Bone marrow (tissue), 2 donors: Measurements from ENCODE around the gene ENDOU.
A peak's percentile ranks its signal among the peaks of the same experiment; 100 is the strongest.

Experiments used
- DNase-seq, 2 donors: peaks; one replicate each; lab custom pipeline; 2025; lab: John Stamatoyannopoulos, UW

Gene ENDOU

DNA sequence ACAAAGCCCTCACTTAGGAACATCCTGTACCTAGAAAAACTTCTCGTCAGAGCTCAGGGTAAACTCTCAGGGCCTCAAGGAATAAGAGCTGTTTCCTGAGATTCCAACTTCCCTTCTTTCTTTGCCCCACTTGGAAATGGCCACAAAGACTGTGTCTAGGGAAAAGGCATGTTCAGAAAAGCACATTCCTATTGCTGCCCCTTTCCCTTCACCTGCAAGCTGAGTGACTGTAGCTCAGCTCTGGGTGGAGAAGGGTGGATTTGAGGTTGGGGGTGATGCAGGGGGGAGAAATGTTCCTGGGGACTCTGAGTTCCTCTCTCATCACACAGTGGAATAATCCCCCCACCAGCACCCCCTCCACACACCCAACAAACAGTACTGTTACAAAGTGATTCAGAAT is 6.8 kb downstream of the ENDOU start:
- no peak for DNase-seq

DNA sequence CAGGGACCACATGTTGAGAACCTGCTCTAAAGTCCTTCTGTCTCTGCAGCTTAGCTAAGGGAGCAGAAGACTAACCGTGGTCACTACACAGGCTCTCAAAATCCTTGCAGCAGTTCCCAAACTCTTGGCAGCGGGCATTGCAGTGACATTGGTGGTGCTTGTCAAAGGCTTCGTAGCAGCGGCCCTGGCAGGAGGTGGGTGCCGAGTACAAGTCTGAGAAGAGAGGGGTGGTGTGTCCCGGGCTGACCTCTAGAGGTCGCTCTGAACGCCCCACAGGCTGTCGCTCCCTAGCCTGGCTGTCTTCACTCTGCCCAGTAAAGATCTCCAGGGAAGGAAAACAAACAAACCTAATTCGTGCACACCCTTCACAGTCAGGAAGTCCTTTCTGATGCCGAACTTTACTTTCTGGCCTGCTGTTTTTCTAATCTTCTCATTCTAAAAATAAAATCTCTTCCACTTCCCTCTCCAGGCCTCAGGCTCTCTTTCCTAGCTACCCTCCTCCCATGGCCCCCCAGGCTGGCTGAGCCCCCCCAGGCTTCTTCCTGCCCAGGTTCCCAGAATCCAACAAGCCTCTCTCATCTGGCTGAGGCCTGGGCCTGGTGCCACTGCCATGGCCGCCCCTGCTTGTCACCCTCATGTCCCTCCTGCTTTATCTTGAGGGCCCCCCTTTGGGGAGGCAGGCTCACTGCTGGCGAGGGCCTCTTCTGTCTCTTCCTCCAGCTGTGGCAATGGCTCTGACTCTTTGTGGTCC is 7.7 kb downstream of the ENDOU start:
- DNase-seq, result peak in 1 of 2 donors; percentile 94

DNA sequence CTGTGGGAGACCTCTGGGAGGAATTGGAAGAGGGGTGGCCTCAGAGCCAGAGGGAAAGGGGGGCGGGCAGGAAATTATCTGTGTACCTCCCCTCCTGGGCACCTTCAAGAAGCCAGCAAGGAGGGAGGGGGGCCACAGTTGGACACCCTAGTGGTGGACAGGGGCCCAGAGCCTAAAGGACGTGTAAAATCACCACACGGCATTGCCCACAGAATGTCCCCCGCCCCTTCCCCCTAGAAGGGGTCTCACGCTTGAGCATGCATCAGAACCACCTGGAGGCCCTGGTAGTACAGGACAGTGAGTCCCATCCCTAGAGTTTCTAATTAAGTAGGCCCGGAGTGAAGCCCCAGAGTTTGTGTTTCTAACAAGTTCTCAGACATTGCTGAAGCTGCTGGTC is 8.2 kb downstream of the ENDOU start:
- DNase-seq, result no peak

DNA sequence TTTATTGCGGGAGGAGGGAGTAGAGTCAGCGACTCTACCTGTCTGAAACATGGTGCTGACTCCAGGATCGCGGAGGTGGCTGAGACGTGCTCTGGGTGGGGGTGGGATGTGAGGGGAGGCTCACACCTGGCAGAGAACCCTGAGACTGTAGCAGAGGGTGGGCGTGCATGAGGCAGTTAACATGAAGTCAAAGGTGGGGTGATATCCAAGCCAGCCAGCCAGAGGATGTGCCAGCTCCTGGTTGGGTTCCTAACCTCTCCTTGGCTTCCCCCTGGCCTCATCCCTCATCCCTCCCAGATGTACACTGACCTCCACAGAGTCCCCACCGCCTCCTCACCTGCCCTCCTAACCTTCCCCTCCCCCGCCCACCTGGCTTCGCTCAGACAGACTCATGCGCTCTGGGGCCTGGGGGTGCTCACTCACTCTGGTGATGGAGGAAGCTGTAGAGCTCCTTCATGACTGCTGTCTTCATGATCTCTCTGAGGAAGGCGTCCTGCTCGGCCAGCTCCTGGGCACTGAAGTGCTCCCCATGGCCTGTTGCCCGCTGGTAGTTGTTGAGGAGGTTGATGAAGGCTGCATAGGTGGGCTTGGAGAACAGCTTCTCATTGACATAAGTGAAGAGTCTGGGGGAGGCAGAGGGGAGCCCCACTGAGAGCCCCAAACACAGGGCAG is 9.3 kb downstream of the ENDOU start:
- DNase-seq, result no peak

DNA sequence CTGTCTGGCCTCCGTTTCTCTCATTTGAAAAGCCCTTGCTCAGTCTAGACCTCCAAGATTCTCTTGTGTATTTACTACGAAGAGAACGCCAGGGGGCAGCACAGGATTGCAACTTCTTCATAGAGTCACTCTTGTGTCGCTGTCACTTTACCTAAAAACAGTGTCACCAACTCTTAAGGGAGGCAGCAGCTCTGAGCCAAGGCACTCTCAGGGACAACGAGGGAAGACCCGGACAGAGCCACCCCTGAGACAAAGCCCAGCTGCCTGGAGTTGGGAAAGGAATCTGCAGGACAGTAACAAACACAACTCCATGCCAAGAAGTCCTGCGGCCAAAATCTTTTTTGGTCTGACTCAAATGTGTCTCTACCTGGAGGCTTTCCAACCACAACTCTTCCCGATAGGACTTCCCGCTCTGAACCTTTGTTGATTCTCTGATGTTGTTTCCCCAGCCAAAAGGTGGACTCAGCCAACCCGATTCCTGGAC is 9.9 kb downstream of the ENDOU start:
- peak; percentile 30 to 80 for DNase-seq

DNA sequence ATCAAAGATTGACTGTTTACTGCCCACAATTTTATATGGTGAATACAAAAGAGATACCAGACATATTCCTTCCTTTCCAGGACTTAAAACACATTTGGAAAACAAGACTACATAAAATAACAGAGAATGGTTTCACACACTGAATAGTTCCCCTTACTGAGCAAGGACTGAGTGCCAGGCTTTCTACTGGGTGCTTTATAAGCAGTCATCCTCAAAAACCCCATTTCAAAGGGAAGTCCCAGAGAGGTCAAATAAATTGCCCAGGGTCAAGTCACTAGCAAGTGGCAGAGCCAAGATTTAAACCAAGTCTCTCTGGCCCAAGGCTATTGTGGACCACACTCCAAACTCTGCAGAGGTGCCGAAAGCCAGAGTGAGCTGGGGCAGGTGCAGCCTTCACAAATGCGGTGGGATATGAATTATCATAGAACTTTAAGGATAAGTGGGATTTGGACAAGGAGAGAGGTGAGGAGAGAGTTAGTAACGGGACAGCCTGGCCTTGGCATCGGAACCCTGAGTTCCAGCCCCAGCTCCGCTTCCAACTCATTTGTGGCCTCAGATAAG is 10.4 kb downstream of the ENDOU start:
- no peak for DNase-seq

DNA sequence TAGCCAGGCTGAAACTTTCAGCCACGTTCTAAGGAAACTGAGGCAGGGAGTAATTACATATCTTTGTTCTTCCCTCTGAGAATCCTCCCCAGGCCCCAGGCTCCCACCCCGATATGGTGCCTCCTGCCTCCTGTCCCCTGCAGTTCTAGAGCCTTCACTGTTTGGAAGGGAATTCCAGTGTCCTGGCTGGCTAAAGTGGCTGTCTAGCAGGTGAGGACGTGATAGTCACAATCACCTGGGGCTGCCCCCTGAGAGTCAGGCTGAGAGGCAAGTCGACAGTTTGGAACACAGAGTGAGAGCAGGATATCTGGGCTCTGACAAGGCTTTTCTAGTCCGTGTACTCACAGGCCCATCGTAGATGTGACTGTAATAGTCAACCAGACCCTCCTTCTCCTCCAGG is 13.1 kb downstream of the ENDOU start:
- no peak for DNase-seq

DNA sequence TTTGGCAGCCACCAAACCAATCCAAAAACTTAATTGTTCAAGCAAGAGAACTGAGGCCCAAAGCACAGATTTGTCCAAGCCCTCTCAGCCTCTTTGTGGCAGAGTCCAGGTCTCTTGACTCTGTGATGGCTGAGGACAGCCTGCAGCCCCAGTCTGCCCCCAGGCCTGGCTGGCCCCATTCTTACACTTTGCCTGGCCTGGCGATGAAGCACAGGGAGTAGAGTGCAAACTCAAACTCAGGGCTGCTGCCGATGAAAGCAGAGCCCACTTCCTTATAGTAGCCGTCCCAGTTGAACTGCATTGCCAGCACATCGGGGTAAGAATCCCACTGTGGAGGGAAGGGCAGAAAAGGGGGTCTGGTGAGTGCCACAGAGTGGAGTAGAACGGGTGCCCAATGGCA is 13.8 kb downstream of the ENDOU start:
- no peak for DNase-seq

DNA sequence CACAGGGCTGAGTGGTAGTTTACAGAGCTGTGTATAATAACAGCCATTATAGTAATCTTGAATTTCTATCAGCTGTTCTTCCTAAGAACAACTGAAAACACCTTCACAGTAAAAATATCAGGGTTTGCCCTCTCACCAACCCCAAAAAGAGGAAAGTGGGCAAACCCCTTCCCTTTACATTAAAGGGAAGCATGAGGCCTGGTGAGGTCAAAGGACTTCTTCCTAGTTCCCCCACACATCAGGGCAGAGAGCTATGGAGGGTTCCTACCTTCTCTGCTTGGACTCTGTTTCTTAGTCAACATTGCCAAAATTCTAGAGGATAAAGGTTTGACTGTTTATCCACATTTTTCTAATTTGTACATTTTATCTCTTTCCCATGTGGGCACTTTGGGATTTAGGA is 15.0 kb downstream of the ENDOU start:
- DNase-seq, result no peak

DNA sequence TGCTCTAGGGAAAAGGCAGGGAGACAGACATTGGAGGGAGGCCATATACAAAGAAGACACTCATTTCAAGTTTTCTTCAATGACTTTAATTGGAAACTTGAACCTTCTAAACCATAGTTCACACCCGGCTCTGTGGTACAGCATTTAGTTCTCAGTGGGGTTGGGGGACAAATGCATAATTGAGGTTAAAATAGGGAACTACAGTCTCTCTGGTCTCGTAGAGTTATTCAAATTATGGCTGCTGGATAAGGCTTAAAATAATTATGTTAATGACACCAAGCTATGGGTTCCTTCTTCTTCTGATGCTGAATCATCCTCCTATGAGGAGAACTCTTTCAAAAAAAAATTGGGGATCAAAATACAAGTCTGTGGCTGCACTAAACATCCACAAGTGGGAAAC is 15.6 kb downstream of the ENDOU start:
- peak in 1 of 2 donors; percentile 83 for DNase-seq

DNA sequence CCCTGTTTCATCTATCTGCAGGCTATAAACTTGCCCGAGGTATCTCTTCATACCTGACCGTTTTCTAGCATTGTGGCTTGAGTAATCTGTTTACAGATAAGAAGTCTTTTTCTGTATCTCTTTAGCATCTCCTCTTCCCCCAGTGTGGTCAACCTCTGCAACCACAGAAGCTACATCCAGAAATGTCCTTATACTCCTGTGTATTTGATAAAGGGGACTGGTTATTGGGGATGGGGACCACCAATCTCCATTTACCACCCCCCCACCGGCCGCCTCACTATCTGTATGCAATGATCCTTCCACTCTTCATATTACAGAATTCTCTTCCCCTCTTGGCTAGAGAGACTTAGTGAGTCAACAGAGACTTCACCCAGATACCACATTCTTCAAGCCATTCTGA is 16.1 kb downstream of the ENDOU start:
- no peak for DNase-seq

DNA sequence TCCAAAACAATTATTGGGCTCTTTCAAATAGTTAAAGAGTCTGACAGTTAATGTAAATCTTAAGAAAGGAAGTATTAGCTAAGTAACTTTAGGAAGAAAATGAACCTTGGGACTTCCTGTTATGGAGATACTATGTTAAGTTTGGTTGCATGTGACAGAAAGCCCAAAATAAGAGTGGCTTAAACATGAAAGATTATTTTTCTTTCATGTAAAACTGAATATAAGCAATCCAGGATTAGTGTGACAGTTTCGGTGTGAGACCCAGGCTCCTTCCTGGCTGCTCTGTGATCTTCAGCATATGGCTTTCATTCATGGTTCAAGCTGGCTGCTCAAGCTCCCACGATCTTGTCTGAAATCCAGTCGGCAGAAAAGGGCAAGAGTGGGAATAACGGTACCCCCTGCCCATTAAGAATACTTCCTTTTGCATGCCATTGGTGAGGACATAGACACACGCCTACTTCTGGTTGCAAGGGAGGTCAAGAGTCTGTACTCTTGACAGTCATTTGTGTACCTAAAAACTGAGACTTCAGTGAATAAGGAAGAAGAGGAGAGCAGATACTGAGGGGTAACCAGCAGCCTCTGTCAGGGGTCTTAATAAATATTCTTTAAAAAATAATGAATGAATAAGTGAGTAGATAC is 17.3 kb downstream of the ENDOU start:
- no peak for DNase-seq

DNA sequence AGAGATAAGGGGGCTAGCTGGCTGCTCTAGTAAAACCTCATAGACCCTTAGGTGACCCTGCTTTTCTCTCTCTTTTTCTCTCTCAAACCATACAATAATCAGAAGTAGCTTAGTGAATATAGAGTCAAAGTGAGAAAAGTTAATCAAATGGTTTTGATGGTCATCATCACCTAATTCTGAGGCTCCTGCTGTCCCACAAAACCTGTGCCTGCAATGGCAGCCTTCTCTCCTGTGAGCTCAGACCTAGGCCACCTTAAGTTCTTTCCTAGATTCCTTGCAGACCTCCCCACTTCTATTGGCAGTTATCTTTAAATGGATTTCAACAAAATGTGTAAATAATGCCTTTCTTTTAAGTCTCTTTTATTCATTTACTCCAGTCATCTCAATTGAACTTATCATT is 17.9 kb downstream of the ENDOU start:
- DNase-seq, result no peak

DNA sequence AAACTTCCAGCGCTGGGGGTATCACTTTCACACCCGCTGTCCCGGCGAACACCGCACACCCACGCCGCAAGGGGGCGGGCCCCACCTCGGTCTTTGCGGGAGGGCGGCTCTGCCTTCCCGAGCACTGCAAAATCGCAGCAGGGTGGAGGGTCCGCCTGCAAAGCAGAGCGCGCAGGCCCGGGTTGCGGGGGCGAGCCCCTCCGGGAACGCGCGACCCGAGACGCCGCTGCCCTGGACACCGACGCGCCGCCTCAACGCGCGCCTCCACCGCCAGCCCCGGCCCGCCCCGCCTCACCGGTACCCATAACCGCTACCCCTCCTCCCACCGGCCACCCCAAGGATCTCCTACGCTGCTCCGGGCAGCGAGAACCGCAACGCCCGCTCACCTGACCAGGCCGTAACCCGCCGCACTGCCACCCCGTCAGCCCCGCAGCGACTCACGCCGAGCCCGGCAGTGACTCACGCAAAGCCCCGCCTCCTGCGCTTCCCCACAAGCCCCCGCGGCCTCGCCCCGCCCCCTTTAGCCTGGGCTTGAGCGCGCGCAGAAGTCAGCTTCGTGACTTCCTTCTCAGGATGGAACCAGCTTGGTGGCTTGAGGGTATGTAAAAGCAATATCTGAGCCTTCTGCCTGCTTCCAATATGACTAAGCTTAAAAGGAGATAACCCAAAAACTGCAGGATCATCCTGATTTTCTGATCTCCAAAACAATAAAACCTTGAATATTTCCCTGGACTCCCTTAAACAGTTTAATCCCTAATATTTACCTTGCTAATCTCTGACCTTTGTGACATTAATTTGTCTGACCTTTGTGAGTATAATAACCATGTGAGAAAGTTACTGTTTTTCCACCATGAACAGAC is 19.5 kb downstream of the ENDOU start, which contains the start of gene RPAP3:
Gene RPAP3 (minus strand): TSS at position 465 of the 860 bp plus-strand sequence. CDS start 3,190 bp downstream, outside the sequence.
- peak; percentile 85 to 91 for DNase-seq

DNA sequence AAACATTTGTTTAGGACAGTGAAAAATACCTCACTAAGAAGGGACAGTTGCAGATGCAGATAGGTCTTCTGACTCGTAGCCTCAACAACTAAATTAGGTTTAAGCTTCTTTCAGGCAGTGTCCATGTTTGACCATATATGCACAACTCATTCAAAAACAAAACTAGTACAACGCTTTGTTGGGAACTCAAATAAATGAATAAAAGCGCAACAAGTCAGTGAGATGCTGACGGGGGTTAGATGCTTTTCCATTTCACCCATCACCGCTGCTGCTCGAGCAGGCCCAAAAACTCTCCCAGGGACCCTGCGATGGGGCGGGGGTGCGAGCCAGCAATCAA is 20.1 kb downstream of the ENDOU start:
- DNase-seq, result no peak

DNA sequence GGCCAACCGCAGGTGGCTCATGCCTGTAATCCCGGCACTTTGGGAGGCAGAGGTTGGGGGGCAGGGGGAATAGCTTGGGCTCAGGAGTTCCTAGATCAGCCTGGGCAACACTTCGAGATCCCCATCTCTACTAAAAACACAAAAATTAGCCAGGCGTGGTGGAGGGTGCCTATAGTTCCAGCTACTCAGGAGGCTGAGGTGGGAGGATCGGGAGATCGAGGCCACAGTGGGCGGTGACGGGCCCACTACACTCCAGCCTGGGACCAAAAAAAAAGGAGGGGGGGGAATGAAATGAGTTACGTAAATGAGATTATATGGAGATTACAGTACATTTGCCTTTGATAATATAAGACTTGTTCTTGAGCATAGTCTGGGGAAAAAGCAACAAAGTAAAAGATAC is 20.6 kb downstream of the ENDOU start:
- no peak for DNase-seq

DNA sequence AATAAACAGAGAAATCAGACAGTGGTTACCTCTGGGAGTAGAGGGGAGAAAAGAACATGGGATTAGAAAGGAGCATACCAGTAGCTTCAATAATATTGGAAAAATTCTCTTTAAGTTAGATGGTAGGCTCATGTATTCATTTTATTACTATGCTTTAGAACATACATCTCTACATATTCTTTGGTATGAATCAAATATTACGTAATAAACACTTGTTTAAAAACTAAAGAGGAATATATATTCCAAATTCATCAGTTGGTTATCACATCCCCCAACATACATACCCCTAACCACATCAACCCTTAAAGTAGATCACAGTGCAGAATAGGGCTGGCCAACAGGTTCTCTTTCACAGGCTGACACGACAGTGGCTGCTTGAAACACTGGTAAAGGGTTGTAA is 25.0 kb downstream of the ENDOU start:
- no peak for DNase-seq

DNA sequence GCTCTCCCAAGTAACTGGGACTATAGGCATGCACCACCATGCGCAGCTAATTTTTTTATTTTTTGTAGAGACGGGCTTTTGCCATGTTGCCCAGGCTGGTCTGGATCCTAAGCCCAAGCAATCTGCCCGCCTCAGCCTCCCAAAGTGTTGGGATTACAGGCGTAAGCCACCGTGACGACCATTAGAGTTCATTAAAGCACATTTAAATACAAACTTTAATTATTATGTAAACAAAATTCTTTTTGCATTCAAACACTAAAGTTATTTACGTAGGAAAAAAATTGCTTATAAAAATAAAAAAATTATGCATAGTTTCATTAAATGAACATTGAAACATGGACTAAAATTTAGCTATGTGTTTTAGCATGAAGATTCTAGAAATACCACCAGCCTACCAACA is 26.7 kb downstream of the ENDOU start:
- no peak for DNase-seq

DNA sequence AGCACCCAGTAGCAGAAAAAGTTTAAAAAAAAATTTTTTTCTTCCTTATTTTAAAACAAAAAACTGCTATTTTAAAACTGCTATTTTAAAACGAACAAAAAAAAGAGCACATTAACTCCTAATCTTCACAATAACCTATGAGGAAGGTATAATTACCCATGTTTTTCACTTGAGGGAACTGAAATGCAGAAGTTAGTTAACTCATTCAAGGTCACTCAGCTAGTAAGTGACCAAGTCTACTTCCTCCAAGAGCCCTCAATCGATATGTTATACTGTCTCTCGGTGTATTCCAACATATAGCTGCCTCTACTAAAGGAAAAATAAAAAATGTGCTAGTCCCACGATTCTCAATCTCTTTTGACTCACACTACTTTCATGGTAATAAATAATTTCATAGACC is 27.2 kb downstream of the ENDOU start:
- peak in 1 of 2 donors; percentile 2 for DNase-seq

DNA sequence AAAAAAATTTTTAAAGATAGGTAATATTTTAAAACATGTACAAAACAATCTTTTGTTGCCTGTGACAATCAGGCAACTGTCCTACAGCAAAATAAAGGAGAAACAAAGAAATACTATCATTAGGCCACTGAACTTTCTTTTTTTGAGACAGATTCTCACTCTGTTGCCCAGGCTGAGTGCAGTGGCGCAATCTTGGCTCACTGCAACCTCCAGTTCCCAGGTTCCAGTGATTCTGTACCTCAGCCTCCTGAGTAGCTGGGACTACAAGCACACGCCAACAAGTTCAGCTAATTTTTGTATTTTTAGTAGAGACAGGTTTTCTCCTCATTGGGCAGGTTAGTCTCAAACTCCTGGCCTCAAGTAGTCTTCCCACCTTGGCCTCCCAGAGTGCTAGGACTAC is 36.1 kb downstream of the ENDOU start:
- DNase-seq, result no peak

DNA sequence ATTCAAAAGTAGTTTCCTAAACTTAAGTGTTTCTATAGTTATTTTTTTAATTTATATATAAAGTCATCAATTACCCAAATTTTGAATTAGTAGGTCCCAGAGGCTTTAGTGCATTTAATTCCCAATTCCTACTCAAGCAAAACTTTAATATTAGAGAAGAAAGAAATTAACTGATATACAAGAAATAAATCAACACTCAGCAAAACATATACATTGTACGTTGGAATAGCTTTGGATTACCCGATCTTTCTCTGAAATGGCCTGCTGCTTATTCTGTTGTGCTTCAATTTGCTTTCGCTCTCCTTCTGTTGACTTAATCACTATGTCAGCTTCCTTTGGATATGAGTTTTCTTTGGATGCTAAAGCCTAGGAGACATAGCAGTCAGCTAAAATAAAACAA is 37.7 kb downstream of the ENDOU start:
- no peak for DNase-seq
